H1 (cell line): Measurements from ENCODE around the gene HAPLN3. TPM values are rescaled to one million over a fixed set of nuclear protein-coding genes. Genes with fewer than 3 reads are reported as not detected.

ENCODE experiments used
- RAD21 ChIP-seq, 2 experiments: IDR thresholded peaks in 1 of 2; conservative IDR thresholded peaks in 1 of 2; 2 replicates each; pipeline ENCODE4 v1.6.1; 2011; ENCODE audit warnings: low read depth in 2 of 2, low read length in 2 of 2, improper control_type of control experiment in 1 of 2, inconsistent platforms in 1 of 2, mild to moderate bottlenecking in 1 of 2, moderate library complexity in 1 of 2
- RNF2 ChIP-seq: fragments of 200-900, 300-1000 bp; sonication (generic); IDR thresholded peaks from 2 replicates; pipeline ENCODE4 v1.7.1; 2016; ENCODE audit warnings: borderline replicate concordance, low read depth, mild to moderate bottlenecking, antibody characterized with exemption, low read length; ENCODE audit not compliant: poor library complexity, severe bottlenecking; ENCODE audit errors: missing control alignments
- polyA plus RNA-seq, 7 experiments: library from polyadenylated mRNA; depleted of rRNA in 3 of 7; stranded (reverse) in 5 of 7; unstranded in 2 of 7; fragments of >200 nt in 5 of 7; fragments of 200-250 nt in 2 of 7; gene quantifications; 1 replicate in 5 of 7; 2 replicates in 1 of 7; 4 replicates in 1 of 7; pipeline versions ENCODE4 v1.2.1 to v1.2.3, GENCODE V29; 2011 to 2013; ENCODE audit warnings: missing spikeins in 2 of 7, mixed read lengths in 2 of 7
- total RNA-seq: library from RNA; stranded (reverse); fragmentation: NEBNext Ultra II Directional; extraction: Animal tissue kit (Norgen Biotek cat#: 25700); gene quantifications from 2 replicates; pipeline ENCODE4 v1.2.1, GENCODE V29; 2021

The HAPLN3 gene
- total and polyA plus RNA-seq, 2 of the 8 experiments (the other 6 are each of a cell fraction or from before 2014, with no cell fraction given): 76.2 to 79.7 TPM

DNA sequence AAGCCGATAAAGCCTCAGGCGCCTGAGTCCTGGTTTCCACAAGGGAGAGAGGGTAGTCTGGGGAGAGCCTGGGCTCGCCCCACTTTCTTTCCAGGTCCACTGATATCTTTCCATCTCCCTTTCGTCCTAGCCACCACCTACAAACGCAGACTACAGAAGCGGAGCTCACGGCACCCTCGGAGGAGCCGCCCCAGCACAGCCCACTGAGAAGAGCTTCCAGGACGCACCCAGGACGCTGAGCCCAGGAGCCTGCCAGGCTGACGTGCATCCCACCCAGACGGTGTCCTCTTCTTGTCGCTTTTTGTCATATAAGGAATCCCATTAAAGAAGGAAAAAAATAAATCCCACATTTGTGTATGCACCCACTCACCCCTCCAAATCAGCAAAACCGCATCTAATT is 21.1 kb downstream of the HAPLN3 start (continued):
- TF ChIP-seq RNF2 (no peak), RAD21 (IDR thresholded peaks at IDR 0.05 in 1 of 2, conservative IDR thresholded peaks at IDR 0.05 in 1 of 2; ENCODE audit: low read depth in 2 of 2, low read length in 2 of 2) (no peak)
